HG02981 (cell line): ENCODE measurements around the gene YPEL5.

ENCODE experiments used
- ATAC-seq: cut with Tn5 transposase; IDR thresholded peaks from one replicate; pipeline ENCODE4 v1.9.1; 2021; ENCODE audit warnings: mild to moderate bottlenecking, moderate library complexity; ENCODE audit not compliant: unreplicated experiment

YPEL5 gene

GRCh38 chr2:30201990-30202389 lies 55.2 kb downstream of the YPEL5 start:
- ATAC-seq = no peak

DNA sequence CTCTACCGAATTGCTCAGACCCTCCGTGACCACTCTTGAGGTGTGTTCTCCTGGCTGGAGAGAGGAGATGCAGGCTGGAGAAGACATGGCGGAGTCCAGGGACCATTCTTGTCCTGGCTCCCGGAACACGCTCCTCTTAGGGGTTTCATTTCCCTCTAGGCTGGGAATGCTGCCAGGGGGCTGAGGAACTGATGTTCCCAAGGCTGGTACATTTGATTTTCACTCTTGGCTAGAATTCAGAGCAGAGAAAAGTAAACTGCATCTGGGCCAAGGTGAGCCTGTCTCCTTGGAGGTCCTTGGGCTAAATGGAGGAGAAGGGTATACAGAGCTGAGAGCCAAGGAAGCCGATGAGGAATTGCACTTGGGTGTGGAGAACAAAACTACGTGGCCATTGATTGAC lies 56.3 kb downstream of the YPEL5 start:
- ATAC-seq = no peak

DNA sequence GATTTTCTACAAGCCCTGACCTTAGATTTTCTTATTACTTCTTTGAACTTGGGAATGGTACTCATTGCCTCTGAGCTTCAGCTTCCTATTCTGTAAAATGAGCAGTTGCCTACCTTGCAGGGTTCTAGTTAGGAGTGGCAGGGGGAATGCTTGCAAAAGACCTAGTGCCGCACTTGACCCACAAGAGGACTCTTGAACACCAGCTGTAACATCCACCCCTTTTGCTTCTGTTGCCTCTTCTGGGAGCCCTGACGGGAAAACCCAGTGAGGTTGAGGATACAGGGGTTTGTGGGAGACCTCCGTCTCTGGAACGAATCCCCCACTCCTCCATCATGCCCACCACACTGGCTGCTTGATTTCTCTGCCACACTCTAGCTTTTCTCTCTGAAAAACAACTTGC lies 57.5 kb downstream of the YPEL5 start:
- no peak for ATAC-seq

DNA sequence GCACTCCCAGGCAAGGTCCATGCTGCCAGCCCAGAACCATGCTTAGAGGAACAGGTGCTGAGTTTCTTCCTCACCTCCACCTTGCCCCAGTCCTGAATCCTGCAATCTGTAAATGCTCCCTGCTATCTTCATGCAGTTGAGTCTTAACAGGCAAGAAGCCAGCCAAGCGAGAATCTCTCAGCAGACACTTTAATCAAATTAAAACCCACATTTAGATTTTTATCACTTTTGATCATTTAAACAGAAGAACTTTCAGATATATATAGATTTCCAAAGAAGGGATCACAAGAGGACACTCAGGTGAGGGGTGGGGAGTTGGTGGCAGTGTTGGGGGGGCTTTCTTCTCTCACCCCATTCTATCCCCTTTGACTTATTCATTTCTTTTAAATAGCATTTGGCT lies 58.6 kb downstream of the YPEL5 start:
- no peak for ATAC-seq

DNA sequence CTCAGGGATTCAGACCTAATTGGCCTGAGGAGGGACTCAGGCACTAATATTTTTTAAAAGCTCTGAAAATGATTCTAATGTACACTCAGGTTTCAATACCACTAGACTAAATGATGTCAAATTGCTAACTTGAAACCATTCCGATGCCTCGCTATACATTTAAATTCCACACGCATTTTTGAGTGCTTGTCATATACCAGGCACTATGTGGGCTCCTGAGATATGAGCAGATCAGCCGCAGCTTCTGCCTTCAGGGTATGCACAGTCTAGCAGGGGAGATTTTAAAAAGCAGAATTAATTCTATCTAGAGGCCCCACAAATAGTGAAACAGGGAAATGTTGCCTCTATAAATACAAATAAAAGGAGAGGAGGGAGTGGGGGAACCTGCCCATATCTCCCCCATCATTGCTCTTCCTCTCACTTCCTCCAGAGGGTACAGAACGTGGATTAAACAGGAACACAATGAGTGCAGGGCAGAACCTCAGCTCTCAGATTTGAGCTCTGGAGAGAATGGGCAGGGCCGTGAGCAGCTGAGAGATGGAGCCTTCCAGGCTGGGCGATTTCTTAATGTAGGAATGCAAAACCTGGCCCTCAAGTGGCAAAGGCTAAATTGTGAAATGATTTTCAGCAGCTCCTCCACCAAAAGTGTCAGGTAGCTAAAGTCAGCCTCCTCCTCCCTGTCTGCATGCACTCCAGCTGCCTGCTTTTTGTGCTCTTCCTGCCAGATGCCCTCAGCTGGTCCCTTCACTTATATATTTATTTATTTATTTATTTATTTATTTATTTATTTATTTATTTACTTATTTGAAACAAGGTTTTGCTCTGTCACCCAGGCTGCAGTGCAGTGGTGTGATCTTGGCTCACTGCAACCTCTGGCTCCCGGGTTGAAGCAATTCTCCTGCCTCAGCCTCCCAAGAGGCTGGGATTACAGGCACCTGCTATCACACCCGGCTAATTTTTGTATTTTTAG lies 59.9 kb downstream of the YPEL5 start:
- no peak for ATAC-seq

GRCh38 chr2:30208453-30208852 lies 61.6 kb downstream of the YPEL5 start:
- no peak for ATAC-seq

DNA sequence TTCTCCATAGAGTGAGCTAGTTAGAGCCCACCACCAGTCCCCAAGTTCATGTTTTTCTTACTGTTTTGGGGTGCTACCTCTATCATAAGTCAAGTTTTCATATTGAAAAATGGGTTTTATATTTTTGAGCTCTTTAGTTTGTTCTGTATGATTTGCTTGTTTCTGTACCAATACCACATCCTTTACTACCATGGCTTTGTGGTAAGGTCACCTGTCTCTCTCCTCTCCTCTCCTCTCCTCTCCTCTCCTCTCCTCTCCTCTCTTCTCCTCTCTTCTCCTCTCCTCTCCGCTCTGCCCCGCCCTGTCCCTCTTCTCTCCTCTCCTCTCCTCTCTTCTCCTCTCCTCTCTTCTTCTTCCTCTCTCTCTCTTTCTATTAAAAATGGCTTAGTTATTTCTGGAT lies 62.4 kb downstream of the YPEL5 start:
- ATAC-seq = no peak
